ENCODE data around the gene ACAP3.

- no peak for TF ChIP-seq POLR2A (IDR thresholded peaks at IDR 0.05)
- TF ChIP-seq CTCF (IDR thresholded peaks at IDR 0.05) = no peak
These were observed 3.1 kb downstream of the ACAP3 start for GRCh38 chr1:1304331-1305299.

Measured in lower leg skin (tissue), 3 donors.